ENCODE measurements around the gene UNK.
"Not testable (repeated sequence)": the region's sequence is repeated elsewhere in the genome, so short reads cannot be mapped to it uniquely, and the experiment has no call there.

Gene UNK

GRCh38 chr17:75785016-75785890 is 647 bp downstream of the UNK start:
- DNase-seq, result peak; percentile 69 to 97 (median 84)
- intact Hi-C loops (cut with DNase I), result loop anchor here (5.0 kb wide), 2 partner anchors 42 to 67 kb away; no protein-coding TSS in a partner anchor

- DNase-seq, result no peak
- intact Hi-C loops (cut with DNase I), result no loop called here
These were observed 6.6 kb downstream of the UNK start for GRCh38 chr17:75791254-75791653.

- intact Hi-C loops (cut with DNase I), result no loop called here
These were observed 8.9 kb downstream of the UNK start for GRCh38 chr17:75793460-75793859.

DNA sequence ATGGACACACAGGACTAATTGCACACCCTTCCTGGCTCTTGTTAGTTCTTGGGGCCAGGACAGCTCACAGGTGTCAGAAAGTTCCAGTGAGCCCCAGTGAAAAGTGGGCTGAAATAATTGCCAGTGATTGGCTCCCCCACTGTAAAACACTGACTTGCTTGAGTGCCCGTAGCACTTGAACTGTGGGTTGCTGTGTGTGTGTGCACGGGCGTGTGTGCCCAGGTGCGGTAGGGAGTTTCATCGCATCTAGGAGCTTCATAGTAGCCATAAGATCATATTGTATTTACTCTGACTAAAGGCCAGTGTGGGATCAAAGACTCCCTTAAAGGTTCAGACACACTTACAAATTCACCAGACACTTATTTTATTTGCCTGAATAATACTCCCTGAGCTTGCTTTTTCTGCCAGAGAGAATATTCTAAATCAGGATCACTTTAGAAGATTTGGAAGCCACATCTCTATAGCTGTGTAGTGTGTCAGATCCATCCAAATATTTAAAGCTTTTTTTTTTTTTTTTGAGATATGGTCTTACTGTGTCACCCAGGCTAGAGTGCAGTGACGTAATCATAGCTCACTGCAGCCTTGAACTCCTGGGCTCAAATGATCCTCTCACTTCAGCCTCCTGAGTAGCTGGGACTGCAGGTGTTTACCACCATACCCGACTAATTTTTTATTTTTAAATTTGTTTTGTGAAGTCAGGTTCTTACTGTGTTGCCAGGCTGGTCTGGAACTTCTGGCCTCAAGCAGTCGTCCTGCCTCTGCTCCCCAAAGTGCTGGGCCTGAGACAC is 11.4 kb downstream of the UNK start:
- DNase-seq, result peak in 2 of 10 donors; percentile 8 to 18
- intact Hi-C loops (cut with DNase I), result no loop called here

More at GRCh38 chr17:75793460-75793859, 8.9 kb downstream of the UNK start:
- no peak for DNase-seq

- DNase-seq, result no peak
- intact Hi-C loops (cut with DNase I), result no loop called here
These were observed 14.8 kb downstream of the UNK start for GRCh38 chr17:75799402-75799801.

DNA sequence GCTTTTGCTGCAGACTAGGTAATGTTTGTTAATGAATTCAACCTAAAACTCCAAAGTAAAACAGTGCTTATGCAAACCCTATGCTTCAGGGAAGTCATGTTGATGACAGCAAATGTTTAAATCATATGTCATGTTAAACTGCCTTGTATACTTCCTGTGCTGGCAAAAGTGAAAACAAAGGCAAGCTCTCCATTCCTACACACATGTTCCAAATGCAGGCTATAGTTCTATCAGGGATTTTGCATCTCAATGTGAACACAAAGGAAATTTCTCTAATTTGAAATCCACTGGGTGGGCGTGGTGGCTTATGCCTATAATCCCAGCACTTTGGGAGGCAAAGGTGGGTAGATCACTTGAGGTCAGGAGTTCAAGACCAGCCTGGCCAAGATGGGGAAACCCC is 19.3 kb downstream of the UNK start:
- intact Hi-C loops (cut with DNase I), result no loop called here

DNA sequence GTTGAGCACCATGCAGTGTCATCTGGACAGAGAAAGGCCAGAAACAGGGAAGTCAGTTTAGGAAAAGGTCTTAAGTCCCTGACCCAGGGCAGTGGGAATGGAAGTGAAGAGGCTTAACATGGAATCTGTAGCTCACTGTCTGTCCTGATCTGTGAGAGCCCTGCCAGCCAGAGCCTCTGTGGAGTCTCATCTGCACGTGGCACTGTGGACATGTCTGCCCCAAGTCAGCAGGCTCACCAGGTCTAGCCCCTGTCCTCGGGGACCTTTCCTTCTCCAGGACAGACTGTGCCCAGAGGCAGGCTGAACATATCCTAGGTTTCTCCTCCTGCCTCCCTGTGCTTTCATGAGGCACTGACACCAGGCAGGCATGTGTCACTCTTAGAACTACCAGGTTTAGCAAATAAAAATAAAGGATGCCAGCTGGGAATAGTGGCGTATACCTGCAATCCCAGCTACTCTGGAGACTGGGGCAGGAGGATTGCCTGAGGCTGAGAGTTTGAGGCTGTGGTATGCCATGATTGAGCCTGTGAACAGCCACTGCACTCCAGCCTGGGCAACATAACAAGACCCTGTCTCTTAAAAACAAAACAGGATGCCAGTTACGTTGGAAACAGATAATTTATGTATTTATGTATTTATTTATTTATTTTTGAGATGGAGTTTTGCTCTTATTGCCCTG is 22.4 kb downstream of the UNK start:
- intact Hi-C loops (cut with DNase I), result no loop called here
- peak in 2 of 10 donors; percentile 29 to 72 for DNase-seq

More for the DNA sequence above, 19.3 kb downstream of the UNK start:
- DNase-seq, result peak in 1 of 10 donors; percentile 5

- intact Hi-C loops (cut with DNase I), result no loop called here
- peak in 1 of 10 donors; percentile 44 for DNase-seq
These were observed 23.3 kb downstream of the UNK start for GRCh38 chr17:75807861-75808260.

GRCh38 chr17:75808549-75808904 is 23.9 kb downstream of the UNK start:
- peak in 1 of 10 donors; percentile 32 for DNase-seq
- intact Hi-C loops (cut with DNase I), result no loop called here

- intact Hi-C loops (cut with DNase I), result no loop called here
- peak in 3 of 10 donors; percentile 55 to 66 (median 61) for DNase-seq
These were observed 24.5 kb downstream of the UNK start for GRCh38 chr17:75808905-75809621.

GRCh38 chr17:75809631-75810111 is 25.1 kb downstream of the UNK start:
- peak in 3 of 10 donors; percentile 57 to 75 (median 68) for DNase-seq
- intact Hi-C loops (cut with DNase I), result no loop called here

DNA sequence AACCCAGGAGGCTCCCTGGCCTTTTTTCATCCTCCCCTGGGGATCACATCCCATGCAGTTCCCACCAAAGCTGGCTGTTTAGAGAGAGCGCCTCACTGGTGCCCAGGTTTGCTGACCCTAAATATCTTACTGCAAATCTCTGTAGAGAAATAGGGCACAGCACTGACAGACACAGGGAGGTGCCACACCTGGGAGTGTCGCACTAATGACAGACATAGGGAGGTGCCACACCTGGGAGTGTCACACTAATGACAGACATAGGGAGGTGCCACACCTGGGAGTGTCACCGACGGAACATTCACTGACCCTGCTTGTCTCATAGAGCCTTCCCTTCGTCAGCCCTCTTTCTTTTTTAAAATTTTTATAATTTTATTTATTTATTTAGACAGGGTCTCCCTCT is 25.6 kb downstream of the UNK start:
- peak in 2 of 10 donors; percentile 17 to 20 for DNase-seq
- intact Hi-C loops (cut with DNase I), result no loop called here

GRCh38 chr17:75810756-75811155 is 26.1 kb downstream of the UNK start:
- DNase-seq, result peak in 3 of 10 donors; percentile 15 to 30 (median 20)
- intact Hi-C loops (cut with DNase I), result not testable (repeated sequence)

- peak in 3 of 10 donors; percentile 43 to 55 (median 47) for DNase-seq
- intact Hi-C loops (cut with DNase I), result no loop called here
These were observed 26.6 kb downstream of the UNK start for GRCh38 chr17:75811174-75811573.

DNA sequence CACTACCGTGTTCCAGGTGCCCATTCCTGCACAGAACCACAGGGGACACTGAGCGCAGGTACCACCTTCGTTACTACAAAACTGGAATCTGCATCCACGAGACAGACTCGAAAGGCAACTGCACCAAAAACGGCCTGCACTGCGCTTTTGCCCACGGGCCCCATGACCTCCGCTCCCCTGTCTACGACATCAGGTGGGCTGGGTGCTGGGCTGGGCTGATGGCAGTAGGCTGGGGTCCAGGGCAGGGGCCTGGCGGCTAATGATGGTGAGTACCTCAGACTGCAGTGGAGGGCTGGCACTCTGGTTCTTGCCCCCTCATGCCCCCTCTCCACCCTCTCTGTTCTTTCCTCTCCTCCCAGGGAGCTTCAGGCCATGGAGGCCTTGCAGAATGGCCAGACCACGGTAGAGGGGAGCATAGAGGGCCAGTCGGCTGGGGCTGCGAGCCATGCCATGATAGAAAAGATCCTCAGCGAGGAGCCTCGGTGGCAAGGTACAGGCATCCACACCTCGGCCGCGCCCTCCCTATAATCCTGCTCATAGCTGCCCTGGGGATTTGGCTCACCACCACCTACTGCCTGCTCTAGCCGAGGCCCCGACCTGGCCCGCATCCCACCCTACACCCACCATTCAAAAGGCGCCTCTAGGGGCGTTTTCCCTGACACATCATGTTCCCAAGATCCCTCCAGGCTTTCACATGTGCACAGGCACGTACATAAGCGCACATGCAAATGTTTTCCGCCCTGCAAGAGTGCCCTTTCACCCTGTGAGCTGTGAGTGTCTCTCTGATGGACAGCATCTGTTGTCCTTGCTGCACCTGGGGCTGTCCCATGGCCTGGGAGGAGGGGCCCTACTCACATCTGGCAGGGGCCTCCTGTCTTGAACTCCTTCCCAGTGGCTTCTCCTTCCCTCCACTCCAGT is 27.7 kb downstream of the UNK start:
- intact Hi-C loops (cut with DNase I), result no loop called here
- DNase-seq, result peak in 3 of 10 donors; percentile 60 to 81 (median 77)

GRCh38 chr17:75813081-75814020 is 28.7 kb downstream of the UNK start:
- intact Hi-C loops (cut with DNase I), result no loop called here
- peak in 3 of 10 donors; percentile 37 to 76 (median 69) for DNase-seq

- DNase-seq, result peak in 3 of 10 donors; percentile 17 to 52 (median 18)
- intact Hi-C loops (cut with DNase I), result no loop called here
These were observed 29.4 kb downstream of the UNK start for GRCh38 chr17:75814021-75814395.
